Stimulated activated CD4-positive, alpha-beta T cell treated with anti-CD3 and anti-CD28 coated beads, Interleukin-2, amount 100 ng/mL, for 24 hours (primary cell): Measurements from ENCODE around the gene SND1.

Experiments
- DNase-seq, 2 donors: peaks; one replicate each; pipeline ENCODE4 v3.0.0-alpha.2; 2020

Gene SND1

GRCh38 chr7:127916735-127917134 is 264.7 kb downstream of the SND1 start:
- no peak for DNase-seq

GRCh38 chr7:127918130-127918529 is 266.1 kb downstream of the SND1 start:
- no peak for DNase-seq

DNA sequence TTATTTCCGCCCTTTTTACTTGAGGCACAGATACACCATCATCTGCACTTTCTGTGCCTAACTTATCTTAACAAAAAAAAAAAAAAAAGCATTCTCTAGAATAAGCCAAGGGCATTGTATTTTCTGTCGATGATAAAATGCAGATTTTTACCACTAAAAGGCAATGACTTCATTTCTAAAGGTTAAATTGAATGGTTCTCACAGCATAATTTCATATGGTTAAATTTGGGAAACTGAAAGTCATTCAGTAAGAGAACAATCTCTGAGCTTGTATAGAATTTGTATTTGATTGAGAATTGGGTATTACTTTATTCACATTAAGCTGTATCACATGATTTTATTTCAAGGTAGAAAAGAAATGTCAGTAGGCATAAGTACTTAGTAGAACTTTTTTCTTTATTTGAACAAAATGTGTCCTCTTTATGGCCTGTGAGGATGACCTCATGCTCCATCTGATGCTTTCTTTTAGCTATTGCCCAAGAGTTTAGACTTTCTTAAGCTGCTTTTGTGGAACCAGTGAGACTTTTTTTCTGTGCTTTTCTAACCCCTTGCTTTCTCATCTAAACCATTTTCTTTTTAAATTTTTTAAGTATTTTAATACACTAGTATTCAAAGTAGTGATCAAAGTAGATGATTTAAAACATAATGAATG is 268.9 kb downstream of the SND1 start:
- no peak for DNase-seq

GRCh38 chr7:127922656-127923055 is 270.7 kb downstream of the SND1 start:
- DNase-seq: no peak

- DNase-seq: no peak
Observed at GRCh38 chr7:127924874-127925273, 272.9 kb downstream of the SND1 start.

DNA sequence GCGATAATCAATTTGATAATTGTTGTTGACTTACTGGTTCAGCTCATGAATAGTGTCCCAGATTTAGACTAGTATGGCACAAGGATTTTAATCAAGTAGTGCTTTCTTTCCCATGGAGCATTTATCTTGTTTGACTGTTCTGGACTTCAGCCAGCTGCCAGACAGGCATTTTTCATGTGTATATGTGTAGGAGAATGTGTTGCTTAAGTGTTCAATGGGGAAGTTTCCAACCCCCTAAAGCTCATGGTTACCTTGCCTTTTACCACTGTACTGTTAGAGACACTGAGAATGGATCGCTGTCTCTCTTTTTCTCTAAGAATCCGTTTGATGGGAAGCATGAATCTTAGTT is 275.3 kb downstream of the SND1 start:
- no peak for DNase-seq

- no peak for DNase-seq
Observed at GRCh38 chr7:127928222-127928621, 276.2 kb downstream of the SND1 start.

DNA sequence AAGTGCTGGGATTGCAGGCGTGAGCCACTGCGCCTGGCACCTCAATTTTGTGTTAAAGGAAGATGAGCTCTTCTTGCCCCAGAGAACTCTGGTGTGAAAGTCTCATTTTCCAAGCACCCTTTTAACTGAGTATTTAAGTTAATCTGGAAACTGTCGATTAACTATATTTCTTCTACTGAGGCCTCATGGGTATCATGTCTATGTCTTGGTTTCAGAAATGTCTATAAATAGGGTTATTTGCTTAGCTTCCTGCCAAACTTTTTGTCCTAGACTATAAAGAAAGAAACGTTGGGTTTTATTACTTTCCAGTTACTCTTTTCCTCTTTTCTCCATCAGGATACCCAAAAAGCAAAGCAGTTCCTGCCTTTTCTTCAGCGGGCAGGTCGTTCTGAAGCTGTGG is 276.9 kb downstream of the SND1 start:
- no peak for DNase-seq

- no peak for DNase-seq
Observed at GRCh38 chr7:127930341-127931328, 278.6 kb downstream of the SND1 start.

DNA sequence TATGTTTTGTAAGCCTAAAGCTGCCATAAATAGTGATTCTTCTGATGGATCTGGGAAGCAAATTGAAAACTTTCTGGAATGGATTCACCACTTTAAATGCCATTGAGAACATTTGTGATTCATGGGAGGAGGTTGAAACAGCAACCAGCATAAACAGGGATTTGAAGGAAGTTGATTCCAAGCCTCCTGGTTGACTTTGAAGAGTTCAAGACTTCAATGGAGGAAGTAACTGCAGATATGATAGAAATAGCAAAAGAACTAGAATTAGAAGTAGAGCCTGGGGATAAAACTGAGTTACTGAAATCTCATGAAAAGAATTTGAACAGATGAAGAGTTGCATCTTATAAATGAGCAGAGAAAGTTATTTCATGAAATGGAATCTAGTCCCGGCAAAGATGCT is 280.1 kb downstream of the SND1 start:
- no peak for DNase-seq

- no peak for DNase-seq
Observed at GRCh38 chr7:127932496-127932895, 280.5 kb downstream of the SND1 start.

DNA sequence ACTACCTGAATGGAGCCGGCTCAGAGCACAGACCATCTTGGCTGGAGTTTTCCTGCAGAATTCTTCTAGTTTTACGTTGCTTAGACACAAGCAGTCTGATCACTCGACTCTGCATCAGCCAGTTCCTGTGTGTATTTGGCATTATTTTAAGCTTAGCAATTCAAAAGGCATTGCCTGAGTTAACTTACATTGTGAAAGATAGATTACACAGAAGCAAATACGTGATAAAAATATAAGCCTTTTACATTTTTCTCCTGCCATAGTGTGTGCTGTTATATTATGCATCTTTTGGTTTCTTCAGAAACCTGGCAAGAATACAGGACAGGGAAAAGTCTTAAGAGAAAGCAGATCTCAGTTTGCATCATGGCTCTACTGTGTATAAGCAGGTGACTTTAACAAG is 281.2 kb downstream of the SND1 start:
- DNase-seq: no peak

GRCh38 chr7:127934711-127935110 is 282.7 kb downstream of the SND1 start:
- no peak for DNase-seq

DNA sequence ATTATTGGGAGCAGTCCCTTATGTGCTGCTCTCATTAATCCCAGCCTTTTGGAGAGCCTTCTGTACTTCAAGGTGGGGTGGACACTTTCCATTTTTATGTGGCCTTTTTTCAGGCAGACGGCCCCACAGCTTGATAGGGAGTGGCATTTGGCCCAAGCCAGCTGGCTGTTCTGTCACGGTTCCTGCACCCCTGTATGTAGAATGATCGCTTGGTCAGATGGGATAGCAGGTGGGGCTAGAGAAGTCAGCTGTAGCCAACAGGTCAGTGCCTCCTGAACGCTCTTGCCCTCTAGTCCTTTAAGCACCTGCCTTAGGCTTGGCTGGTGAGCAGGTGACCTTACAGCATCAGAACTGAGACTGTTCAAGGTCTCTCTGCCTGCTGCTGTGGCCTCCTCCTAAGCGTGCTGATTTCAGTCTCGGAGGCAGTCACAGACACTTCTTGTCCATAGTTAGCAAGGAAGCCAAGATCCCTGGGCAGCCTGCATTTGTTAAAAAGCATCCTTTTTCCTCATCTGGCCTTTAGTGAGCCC is 283.9 kb downstream of the SND1 start:
- no peak for DNase-seq

DNA sequence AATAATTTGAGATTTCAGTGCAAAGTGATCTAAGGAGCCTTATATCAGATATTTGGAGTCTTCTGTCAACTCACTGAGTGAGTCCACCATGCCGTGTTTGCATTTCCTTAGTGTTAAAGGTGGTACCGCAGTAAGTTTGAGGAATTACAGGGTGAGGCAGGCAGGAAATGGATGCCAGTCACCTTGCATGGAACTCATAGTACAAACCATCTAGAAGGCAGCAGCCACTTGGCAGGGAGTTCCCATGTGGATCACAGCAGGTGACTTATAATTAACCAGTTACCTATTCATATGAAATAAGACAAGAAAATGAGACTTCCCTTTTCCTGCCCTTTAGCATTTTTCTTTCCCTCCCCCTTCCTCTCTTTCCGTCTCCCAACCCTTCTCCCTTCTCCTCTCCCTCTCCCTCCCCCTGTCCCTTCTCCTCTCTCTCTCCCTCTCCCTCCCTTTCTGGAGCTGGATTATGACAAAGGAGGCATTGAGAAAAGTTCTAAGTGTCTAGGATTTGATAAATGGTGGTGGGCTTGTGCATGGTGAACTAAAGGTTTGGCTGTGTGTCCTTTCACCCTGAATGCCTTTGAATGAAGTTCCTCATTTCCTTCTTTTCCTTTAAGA is 285.2 kb downstream of the SND1 start:
- no peak for DNase-seq

DNA sequence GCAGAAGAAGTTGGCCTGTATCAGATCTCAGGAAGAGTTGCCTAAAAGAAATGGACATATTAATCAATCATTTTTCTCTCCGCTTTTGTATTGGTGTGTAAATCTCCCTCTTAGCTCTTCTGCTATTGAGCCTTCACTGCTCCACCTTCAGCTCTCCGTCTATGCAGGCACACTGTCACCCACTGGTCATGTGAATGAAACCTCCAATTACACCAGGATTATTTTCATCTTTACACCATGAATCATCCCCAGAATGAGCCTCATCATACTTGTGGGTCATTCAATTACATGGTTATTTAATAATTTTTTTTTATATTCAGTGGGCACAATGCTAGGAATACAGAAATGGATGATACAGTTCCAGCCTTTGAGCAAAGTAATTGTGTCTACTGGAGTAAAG is 286.6 kb downstream of the SND1 start:
- DNase-seq: no peak

- no peak for DNase-seq
Observed at GRCh38 chr7:127940381-127941160, 288.6 kb downstream of the SND1 start.

DNA sequence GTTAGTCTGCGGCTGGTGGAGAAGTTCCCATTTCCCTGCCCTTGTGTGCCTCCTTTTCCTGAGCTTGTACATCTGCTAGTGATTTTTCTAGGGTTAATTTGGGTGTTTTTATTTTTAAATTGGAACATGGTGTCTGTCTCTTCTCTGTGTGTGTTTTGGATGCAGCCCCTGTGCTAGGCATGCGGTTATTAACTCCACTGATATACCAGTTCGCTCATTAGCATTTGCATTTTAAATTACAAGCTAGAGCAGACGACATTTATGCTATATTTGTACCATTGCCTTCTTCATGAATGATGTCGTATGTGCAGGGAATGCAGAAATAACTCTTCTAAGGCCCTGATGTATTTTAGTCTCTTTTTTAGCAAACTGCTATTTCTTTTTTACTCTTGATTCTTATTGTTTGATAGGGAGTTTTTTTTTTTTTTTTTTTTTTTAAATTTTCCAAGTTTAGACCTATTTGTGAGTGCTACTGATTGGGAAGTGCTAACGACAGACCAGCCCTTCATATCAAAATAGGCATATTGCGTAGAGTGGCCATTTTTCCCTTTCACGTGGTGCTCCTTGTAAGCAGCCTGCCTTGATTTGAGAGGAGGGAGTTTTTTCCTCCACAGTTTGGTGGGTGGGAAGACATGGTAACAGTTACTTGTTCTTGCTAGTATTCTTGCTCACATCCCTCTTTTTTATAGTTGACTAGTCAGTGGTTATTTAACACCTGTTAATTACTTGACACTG is 289.6 kb downstream of the SND1 start:
- DNase-seq: no peak

GRCh38 chr7:127943541-127944521 is 291.8 kb downstream of the SND1 start:
- no peak for DNase-seq

- DNase-seq: no peak
Observed at GRCh38 chr7:127946111-127946510, 294.1 kb downstream of the SND1 start.

DNA sequence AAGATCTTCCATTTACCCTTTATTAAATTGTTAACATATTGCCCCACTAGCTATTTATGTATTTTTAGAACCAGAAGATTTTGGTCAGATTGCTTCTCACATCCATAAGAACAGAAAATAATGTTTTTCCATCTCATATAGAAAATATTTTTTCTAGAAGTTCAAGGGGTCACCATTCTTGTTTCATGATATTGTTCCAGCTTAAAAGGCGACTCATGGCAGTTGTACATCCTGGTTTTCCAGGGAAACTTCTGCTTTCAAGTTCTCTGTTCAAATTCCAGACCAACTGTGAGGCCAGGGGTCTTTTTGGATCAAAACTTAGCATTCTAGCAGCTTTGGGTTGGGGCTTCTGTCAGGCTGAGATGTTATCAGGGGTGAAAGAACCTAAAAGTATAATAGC is 294.9 kb downstream of the SND1 start:
- no peak for DNase-seq
